GDM1 (cell line): ENCODE measurements around the gene TNFSF15.

ENCODE experiments used
- DNase-seq: peaks from one replicate; lab custom pipeline; 2025; lab: John Stamatoyannopoulos, UW

The TNFSF15 gene

GRCh38 chr9:114805670-114806525, at the start of gene TNFSF15:
Gene TNFSF15, minus strand, starts transcription at chr9:114806039. Its CDS starts 27 bp downstream, at chr9:114806012.
- no peak for DNase-seq

- no peak for DNase-seq
Measured at GRCh38 chr9:114855488-114855887, 49.6 kb upstream of the TNFSF15 start.

- no peak for DNase-seq
Measured at GRCh38 chr9:114854736-114855355, 49.0 kb upstream of the TNFSF15 start.

- DNase-seq: no peak
Measured at GRCh38 chr9:114853071-114853855, 47.4 kb upstream of the TNFSF15 start.

- DNase-seq: no peak
Measured at GRCh38 chr9:114852050-114852594, 46.3 kb upstream of the TNFSF15 start.

GRCh38 chr9:114851306-114851705, 45.5 kb upstream of the TNFSF15 start:
- no peak for DNase-seq

DNA sequence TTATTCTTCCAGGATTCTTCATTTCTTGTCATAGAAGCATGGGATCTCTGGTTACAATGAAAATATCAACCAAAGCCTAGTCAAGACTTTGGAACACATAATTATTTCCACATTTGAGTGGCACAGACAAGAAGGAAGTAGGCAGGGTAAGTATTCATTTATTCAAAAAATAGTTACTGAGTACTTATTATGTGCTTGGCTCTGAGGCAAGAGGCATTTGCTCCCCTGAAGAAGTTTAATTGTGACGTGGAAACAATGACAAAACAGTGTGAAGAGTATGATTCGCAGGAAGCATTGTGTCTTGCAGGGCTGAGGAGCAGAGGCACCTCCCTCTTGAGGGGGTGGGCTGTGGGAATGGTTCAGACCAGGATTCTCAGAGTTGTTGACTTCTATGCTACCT, 45.0 kb upstream of the TNFSF15 start:
- no peak for DNase-seq

- no peak for DNase-seq
Measured at GRCh38 chr9:114849450-114849849, 43.6 kb upstream of the TNFSF15 start.

DNA sequence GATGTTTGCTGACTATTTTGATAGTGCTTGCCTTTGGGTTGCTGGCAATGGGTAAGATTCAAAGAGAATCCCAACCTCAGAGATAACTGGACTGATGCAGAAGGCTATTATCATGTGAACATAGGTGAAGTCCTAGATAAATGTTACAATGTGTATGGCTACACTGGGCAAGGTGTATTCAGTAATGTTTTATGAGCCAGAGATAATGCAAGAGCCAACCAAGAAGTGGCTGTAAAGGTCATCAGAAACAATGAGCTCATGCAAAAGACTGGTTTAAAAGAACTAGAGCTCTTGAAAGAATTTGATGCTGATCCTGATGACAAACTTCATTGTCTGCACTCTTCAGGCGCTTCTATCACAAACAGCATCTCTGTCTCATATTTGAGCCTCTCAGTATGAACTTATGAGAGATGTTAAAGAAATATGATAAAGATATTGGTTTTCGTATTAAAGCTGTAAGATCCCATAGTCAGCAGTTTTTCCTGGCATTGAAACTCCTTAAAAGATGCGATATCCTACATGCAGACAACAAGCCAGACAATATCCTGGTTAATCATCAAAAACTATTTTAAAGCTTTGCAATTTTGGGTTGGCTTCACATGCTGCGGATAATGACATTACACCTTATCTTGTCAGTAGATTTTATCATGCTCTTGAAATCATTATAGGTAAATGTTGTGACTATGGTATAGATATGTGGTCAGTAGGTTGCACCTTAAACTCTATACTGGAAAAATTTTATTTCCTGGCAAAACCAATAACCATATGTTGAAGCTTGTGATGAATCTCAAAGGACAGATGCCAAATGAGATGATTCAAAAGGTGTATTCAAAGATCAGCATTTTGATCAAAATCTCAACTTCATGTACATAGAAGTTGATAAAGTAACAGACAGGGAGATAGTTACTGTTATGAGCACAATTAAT, 41.9 kb upstream of the TNFSF15 start:
- DNase-seq: no peak

- DNase-seq: no peak
Measured at GRCh38 chr9:114845373-114845772, 39.5 kb upstream of the TNFSF15 start.

DNA sequence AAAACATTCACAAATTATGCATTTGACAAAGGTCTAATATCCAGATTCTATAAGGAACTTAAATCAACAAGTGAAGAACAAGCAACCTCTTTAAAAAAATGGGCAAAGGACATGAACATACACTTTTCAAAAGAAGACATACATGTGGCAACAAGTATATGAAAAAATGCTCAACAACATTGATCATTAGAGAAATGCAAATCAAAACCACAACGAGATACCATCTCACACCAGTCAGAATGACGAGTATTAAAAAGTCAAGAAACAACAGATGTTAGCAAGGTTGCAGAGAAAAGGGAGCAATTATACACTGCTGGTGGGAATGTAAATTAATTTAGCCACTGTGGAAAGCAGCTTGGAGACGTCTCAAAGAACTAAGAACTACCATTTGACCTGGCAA, 38.9 kb upstream of the TNFSF15 start:
- no peak for DNase-seq

DNA sequence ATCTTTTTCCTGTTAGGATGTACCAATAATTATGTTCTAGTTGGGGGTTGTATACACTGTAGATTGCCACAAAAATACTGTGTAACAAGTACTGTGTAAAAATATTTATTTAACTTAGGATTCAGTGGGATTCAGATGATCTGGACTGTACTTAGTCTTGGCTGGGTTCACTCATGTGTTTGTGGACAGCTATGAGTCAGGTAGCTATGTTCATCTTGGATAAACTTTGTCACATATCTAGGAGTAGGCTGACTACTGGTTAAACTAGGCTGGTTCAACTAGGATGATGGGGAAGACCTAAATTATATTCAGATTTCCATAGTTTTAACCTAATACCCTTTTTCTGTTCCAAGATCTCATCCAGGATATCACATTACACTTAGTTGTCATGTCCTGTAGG, 32.1 kb upstream of the TNFSF15 start:
- no peak for DNase-seq

- no peak for DNase-seq
Measured at GRCh38 chr9:114836769-114837168, 30.9 kb upstream of the TNFSF15 start.

DNA sequence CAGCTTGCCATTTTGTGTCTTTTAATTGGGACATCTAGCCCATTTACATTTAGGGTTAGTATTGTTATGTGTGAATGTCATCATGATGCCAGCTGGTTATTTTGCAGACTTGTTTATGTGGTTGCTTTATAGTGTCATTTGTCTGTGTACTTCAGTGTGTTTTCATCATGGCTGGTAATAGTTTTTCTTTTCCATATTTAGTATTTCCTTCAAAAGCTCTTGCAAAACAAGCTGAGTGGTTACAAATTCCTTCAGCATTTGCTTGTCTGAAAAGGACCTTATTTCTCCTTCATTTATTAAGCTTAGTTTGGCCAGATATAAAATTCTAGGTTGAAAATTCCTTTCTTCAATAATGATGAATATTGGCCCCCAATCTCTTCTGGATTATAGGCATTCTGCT, 28.5 kb upstream of the TNFSF15 start:
- no peak for DNase-seq

- DNase-seq: no peak
Measured at GRCh38 chr9:114830546-114830945, 24.7 kb upstream of the TNFSF15 start.

- no peak for DNase-seq
Measured at GRCh38 chr9:114829574-114830440, 24.0 kb upstream of the TNFSF15 start.

DNA sequence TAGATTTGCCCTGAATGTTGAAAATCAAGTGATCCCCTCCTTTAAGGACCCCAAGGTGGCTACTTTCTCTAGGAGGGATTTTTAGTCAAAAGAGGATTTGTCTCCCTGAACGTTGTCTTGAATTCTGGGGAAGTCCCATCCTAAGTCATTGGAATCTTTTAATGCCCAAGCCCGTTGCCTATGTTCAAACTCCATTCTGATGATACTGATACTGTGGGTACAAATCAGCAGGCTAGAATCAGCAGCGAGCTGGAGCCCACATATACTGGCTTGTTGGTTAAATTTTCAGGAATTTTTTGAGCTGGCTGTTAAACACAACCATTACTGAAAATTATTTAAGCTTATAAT, 22.4 kb upstream of the TNFSF15 start:
- no peak for DNase-seq

- no peak for DNase-seq
Measured at GRCh38 chr9:114827641-114828302, 21.9 kb upstream of the TNFSF15 start.

DNA sequence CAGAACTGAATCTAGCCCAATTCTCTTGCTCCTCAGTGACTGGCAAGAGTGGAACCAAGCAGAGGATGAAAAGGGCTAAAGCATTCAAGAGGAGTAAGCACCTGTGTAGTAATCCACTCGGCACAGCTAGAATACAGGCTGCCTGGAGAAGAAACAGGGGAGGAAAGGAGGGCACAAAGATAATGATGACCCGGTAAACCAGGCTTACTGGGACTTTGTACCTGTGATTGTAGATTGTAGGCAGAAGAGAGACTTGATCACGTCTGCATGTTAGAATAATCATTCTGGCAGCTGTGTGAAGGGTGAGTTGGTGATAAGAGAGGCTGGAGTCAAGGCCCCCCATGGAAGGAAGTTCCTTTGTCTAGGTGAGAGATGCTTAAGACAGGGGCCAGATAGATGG, 20.6 kb upstream of the TNFSF15 start:
- DNase-seq: no peak
